GM18873 (cell line): Measurements from ENCODE around the gene DLEU7.
A peak's percentile ranks its signal among the peaks of the same experiment; 100 is the strongest.

ENCODE experiments used
- ATAC-seq: cut with Tn5 transposase; IDR thresholded peaks from one replicate; pipeline ENCODE4 v1.9.1; 2021; ENCODE audit warnings: mild to moderate bottlenecking, moderate library complexity, moderate number of reproducible peaks; ENCODE audit not compliant: unreplicated experiment, low FRiP score

The DLEU7 gene

GRCh38 chr13:50844084-50844875 is 788 bp upstream of the DLEU7 start:
- no peak for ATAC-seq

- no peak for ATAC-seq
Observed at GRCh38 chr13:50842990-50843256, 569 bp downstream of the DLEU7 start.

GRCh38 chr13:50842251-50842989 is 1.1 kb downstream of the DLEU7 start:
- ATAC-seq: no peak

- no peak for ATAC-seq
Observed at GRCh38 chr13:50841786-50842185, 1.7 kb downstream of the DLEU7 start.

GRCh38 chr13:50840284-50840683 is 3.2 kb downstream of the DLEU7 start:
- no peak for ATAC-seq

GRCh38 chr13:50839828-50840227 is 3.7 kb downstream of the DLEU7 start:
- no peak for ATAC-seq

GRCh38 chr13:50838701-50839100 is 4.8 kb downstream of the DLEU7 start:
- no peak for ATAC-seq

GRCh38 chr13:50838031-50838430 is 5.5 kb downstream of the DLEU7 start:
- ATAC-seq: no peak

- no peak for ATAC-seq
Observed at GRCh38 chr13:50831512-50831911, 12.0 kb downstream of the DLEU7 start.

GRCh38 chr13:50829896-50830295 is 13.6 kb downstream of the DLEU7 start:
- ATAC-seq: no peak

GRCh38 chr13:50829226-50829625 is 14.3 kb downstream of the DLEU7 start:
- no peak for ATAC-seq

GRCh38 chr13:50826035-50826434 is 17.5 kb downstream of the DLEU7 start:
- ATAC-seq: no peak

GRCh38 chr13:50812242-50812641 is 31.2 kb downstream of the DLEU7 start:
- no peak for ATAC-seq

- ATAC-seq: peak; percentile 83
Observed at GRCh38 chr13:50810998-50811397, 32.5 kb downstream of the DLEU7 start.

GRCh38 chr13:50810468-50810867 is 33.0 kb downstream of the DLEU7 start:
- no peak for ATAC-seq

- ATAC-seq: no peak
Observed at GRCh38 chr13:50809133-50810090, 34.1 kb downstream of the DLEU7 start.

- ATAC-seq: no peak
Observed at GRCh38 chr13:50805805-50806204, 37.7 kb downstream of the DLEU7 start.

GRCh38 chr13:50801087-50801931 is 42.2 kb downstream of the DLEU7 start:
- peak; percentile 71 for ATAC-seq

GRCh38 chr13:50800091-50800739 is 43.3 kb downstream of the DLEU7 start:
- ATAC-seq: no peak

GRCh38 chr13:50798923-50799322 is 44.6 kb downstream of the DLEU7 start:
- no peak for ATAC-seq
